ENCODE data around the gene KDM7A.
"Not testable (repeated sequence)": the region's sequence is repeated elsewhere in the genome, so short reads cannot be mapped to it uniquely, and the experiment has no call there.

The KDM7A gene, protein sequence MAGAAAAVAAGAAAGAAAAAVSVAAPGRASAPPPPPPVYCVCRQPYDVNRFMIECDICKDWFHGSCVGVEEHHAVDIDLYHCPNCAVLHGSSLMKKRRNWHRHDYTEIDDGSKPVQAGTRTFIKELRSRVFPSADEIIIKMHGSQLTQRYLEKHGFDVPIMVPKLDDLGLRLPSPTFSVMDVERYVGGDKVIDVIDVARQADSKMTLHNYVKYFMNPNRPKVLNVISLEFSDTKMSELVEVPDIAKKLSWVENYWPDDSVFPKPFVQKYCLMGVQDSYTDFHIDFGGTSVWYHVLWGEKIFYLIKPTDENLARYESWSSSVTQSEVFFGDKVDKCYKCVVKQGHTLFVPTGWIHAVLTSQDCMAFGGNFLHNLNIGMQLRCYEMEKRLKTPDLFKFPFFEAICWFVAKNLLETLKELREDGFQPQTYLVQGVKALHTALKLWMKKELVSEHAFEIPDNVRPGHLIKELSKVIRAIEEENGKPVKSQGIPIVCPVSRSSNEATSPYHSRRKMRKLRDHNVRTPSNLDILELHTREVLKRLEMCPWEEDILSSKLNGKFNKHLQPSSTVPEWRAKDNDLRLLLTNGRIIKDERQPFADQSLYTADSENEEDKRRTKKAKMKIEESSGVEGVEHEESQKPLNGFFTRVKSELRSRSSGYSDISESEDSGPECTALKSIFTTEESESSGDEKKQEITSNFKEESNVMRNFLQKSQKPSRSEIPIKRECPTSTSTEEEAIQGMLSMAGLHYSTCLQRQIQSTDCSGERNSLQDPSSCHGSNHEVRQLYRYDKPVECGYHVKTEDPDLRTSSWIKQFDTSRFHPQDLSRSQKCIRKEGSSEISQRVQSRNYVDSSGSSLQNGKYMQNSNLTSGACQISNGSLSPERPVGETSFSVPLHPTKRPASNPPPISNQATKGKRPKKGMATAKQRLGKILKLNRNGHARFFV
- 274 to 367 reads per million in 2 donors for total RNA-seq

DNA sequence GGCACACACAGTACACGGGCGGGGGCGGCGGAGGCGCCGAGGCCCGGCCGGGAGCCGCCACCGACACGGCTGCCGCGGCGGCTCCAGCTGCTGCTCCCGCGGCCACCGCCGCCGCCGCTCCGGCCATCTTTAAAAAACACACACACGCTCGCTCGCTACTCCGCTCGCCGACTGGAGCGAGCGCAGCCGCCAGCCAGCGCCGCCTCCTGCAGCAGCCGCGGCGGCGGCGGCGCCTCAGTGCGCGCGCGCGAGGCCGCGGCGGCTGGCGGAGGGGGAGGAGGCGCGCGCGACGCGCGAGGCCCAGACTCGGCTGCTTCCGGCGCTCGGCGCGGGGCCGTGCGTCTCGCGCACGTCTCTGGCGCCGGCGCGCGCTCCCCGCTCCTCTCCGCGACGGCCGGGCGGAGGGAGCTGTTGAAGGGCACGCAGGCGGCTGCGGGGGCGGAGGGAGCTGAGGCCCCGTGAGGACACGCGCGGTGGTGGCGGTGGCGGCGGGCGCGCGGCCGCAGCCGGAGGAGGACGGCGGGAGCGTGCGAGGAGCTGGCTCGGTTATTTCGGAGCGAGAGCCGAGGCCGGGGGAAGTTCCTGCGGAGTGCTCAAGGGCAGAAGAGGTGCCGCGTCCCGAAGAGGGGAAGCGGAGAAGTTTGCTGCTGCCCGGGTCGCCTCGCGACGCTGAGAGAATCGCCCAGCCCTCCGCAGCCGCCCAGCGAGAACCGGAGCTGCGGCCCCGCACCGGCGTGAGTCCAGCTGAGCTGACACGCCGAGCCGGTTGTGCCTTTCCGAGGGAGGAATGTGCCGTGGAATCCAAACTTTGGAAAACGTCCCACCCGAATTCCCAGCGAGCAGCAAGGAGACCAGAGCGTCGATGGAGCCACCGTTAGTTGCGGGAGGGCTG lies at the start of gene KDM7A:
TSS of gene KDM7A (minus strand) at position 173 of the 892 bp plus-strand sequence. CDS start at position 127, 46 bp downstream.
- peak; percentile 89 for DNase-seq

DNA sequence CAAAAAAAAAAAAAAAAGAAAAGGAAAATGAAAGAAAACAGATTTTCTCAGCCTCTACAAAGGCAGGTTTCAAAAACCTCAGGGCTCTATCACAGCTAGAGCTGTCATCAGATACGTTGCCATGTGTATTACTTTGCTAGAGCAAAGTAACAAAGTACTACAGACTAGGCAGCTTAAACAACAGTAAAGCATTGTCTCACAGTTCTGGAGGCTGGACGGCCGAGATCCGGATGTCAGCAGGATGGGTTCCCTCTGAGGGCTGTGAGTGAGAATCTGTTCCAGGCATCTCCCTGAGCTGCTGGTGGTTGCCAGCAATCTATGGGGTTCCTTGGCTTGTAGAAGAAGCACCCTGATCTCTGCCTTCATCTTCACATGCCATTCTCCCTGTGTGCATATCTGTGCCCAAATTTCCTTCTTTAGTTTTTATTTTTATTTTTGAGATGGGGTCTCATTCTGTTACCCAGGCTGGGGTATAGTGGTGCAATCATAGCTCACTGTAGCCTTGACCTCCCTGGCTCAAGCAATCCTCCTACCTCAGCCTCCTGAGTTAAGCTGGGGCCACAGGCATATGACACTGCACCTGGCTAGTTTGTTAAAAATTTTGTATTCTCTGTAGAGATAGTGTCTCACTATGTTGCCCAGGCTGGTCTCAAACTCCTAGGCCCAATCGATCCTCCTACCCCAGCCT lies 48.9 kb upstream of the KDM7A start:
- no peak for DNase-seq

DNA sequence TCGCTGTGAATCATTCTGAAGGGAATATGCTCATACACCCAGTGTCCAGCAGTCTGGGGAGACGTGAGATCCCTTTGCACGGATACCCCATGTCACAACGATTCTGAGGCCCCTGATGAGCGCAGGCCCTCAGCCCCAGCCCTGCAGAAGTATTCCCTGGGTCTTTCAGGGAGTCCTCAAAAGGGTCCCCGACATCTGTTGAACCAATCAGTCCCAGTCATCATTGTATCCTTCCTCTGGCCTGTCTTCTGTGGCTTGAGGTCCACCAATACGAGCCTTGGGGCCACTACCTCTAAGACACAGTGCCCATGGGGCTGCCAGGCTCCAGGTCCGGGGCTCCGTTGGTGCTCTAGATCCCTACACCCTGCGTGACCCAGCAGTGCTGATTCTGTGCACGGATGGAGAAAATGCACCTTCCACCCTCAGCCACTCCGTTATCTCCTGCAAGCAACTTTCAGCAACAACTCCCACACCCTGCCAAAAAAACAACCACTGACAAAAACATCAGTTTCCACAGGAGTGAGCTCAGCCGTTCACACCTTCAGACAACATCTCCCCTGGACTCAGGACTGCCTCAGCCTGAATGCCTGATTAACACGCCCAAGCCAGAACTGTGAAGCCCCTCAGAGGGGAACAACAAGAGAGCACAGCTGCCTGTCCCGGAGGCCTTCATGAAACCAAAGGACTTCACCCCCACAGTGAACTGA lies 46.9 kb upstream of the KDM7A start:
- DNase-seq, result no peak

DNA sequence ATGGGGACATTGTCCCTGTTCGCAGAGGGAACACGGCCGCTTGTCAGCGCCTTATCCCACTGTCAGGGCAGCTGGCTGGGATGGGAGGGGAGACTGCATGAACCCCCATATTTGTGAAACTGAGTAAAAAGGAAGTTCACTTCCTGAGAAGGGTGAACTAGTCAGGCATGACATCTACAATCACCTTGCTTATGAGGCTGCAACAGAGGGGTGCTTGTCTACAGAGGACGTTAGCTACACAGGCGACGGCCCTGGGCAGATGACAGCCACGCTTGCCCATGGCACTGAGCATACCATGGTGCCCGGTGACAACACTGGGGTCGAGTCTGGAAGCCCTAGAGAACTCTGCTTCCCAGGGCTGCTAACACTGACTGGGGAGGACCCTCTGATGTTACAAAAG lies 46.0 kb upstream of the KDM7A start:
- DNase-seq, result no peak

DNA sequence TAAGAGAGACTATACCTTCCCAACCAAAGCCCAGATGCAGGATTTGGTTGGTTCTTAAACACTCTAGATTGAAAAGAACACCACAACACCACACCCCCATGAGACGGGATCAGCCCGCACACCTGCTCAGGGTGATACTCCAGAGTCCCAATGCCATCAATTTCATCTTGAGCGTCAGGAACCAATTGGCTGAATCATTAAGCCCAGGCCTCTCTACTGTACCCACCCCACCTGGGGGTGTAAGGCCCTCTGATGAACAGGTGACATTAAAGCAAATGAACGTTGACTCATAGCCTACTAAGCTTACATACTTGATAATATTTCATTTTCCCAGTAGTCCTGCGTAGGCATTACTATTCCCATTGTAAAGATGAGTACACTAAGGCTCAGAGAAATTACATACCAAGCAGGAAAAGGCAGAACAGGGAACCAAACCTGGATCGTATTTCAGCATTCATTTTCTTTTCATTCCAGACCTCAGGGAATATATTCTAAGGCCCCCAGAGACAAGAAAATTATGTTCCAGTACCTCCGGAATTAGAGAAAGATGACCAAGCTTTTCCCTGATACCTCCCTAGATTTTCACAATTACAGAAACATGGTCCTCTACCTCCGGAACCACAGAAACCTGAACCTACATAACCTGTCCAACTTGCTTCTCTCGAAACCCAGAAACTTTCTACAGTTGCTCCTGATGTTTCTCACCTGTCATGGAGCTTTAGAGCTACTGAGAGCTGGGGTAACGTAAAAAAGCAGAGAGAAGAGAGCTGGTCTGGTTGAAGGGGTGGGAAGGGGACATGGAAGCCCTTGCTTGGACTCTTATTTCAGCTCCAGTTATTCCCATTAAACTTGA lies 43.1 kb upstream of the KDM7A start:
- no peak for DNase-seq

DNA sequence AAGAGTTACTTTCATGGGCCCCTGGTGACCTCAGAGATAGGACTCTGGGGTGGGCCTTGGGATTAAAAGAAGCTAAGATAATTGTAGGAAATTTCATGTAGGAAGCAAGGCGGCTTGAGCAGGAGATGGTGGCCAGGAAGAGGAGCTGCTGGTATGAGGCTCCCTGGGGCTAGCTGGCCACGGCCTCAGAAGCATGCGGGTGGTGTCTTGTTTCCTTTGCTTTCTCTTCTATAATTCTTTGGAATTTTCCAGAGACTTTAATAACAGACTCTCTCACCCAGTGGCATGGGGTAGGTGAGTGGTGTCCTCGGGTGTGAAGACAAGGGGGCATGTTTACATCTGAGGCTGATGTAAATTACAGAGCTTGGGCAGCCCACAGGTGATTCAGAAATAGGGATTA lies 41.9 kb upstream of the KDM7A start:
- DNase-seq, result no peak

DNA sequence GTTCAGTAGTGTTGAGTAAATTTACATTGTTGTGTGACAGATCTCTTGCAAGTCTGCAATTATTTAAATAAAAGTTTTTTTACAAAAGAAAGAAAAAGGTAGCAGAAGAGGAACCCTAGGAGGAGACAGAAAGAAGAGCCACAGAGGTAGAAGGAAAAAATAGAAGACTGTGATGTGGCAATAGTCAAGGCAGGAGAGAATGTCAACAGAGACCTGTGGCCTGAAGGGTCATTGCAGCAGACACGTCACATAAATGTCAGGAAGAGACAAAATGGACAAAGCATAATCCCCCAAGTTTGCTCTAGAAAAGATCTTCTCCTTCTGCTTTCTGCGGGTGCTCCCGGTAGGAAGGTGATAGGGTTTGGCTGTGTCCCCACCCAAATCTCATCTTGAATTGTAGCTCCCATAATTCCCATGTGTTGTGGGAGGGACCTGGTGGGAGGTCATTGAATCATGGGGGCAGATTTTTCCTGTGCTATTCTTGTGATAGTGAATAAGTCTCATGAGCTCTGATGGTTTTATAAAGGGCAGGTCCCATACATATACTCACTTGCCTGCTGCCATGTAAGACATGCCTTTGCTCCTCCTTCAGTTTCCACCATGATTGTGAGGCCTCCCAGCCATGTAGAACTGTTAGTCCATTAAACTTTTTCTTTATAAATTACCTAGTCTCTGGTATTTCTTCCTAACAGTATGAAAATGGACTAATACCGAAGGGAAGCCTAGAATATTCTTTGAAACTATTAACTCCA lies 41.1 kb upstream of the KDM7A start:
- no peak for DNase-seq

DNA sequence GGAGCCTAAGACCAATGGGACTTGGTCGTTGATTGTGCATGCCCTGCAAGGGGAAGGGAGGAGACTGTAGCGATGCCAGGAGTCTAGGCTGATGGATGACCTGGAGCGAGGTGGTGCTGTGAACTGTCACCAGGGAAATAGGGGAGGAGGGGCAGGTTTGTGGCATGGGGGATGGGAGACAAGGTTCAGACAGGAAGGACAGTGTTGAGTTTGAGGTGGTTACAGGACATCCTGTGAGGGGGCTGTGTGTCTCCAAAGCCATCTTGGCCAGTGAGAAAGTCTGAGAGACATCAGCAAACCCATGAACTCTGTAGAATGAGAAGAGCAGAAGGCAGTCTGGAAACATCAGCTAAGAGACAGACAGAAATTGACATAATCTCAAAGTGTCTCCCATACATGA lies 38.5 kb upstream of the KDM7A start:
- no peak for DNase-seq

DNA sequence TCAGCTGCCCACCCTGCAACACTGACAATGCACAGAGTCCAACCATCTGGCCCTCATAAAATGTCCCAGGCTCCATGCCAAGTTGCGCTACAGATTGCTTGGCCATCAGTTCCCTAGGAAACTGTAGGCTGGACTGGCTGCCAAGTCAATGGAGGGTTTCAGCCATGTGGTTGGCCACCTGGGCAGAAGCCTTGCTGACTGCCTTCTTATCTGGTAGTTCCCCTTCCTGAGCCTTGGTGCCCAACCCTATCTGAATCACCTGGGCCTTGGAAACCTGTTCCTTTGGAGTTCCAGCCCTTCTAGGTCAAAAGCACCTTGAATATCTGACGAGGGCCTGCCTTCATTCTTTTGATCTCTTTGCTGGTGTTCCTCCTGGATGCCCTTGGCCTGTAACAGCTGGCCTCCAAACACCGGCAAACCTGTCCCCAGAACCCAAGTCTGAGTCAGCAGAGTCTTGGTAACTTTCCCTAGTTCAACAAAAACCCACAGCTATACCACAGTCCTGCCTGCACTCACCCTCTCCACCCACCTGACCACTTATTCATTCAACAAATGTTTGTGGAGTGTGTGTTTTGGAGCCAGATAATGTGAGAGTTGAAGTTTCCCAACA lies 37.4 kb upstream of the KDM7A start:
- DNase-seq, result no peak

DNA sequence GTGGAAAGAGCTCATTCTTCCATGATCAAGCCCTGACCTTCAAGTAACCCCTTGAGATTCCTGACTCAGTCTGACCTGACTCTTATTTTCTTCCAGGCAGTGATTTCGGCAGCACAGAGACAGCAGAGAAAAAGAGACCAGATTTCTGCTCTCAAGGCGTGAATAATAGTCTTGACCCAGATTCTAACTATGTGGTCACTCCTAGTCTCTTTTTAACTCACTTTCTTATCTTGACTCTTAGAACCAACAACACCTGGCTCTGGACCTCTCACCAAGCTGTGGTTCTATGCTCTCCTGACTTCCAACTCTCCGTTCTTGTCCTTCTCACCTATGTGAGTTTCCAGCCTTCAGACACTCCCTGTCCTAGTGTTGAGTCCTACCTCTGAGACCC lies 36.9 kb upstream of the KDM7A start:
- no peak for DNase-seq

DNA sequence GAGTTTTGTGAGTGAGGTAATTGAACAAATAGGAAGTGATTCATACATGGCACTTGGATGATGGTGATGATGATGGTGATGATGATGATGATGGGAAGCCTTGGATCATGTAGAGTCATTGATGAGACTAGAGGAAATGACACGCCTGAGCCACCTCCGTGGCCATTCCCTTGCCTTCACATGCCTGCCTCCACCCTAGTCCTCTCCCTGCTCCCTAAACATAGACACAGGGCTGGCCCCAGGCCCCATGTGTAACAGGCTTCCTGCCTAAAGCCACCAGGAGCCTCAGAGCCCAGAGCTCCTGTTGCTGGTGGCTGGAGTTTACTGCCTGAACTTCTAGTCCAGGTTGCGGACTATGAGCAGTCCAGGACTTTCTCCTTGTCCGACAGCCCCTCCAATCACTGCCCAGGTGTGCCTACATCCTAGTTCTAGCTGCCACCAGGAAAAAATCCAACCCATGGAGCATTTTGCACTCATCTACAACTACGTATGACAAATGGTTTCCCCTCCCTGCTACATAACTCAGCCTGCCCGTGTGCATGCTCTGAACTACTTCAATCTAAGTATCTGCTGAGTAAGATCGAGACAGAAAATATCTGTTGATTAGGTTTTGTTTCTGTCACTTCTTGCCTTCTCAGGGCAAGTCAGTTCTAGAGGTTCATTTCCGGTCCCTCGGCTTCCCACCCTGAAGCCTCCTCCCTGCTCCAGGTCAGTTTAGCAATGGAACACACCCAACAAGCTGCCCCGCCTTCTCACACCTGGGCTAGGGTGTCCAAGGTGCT lies 35.5 kb upstream of the KDM7A start:
- no peak for DNase-seq

DNA sequence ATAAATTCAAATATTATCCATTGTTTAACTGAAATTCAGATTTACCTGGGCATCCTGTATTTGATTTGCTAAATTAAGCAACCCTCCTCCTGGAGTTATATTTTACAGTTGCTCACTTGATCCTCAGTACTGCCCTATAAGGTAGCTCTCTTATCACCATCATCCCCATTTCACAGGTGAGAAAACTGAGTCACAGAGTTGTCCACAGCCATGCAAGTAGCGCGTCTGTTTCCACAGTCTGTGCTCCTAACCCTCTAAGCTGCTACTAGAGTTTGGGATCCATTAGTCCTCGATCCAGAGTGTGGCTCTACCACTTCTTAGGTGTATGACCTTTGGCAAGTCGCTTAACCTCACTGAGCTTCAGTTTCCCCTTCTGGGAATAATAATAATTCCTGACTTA lies 34.9 kb upstream of the KDM7A start:
- no peak for DNase-seq

DNA sequence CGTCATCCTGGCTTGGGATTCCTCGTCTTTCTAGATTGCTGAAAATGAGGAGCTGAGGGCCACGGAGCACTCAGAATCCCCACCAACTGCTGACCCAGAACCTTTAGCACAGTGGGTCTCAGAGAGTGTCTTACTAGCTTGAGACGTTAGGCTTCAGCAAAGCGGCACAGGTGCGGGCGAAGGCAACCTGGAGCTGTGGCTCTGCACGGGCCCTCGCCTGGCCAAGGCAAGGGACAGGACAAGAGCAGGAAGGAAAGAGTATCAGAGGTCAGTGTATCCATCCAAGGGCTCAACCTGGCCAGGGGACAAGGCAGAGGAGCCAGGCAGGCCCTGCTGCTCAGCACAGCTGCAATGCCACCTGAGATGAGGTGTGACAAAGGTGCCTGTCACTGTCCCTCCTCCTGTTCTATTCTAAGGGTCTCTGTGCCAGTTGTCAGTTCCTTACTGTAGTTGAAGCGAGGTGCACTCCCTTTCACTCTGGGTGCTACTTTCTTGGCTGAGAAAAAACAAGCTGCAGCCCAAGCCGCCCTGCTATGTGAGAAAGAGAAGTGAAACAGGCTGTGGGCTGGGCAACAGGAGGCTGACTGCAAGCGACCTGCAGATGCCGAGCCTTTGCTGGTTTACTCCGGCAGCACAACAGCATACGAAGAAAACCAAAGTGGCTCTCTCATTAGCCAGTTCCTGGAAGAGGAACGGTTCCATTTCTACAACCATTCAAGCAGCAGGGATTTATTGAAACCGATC lies 33.3 kb upstream of the KDM7A start:
- no peak for DNase-seq

DNA sequence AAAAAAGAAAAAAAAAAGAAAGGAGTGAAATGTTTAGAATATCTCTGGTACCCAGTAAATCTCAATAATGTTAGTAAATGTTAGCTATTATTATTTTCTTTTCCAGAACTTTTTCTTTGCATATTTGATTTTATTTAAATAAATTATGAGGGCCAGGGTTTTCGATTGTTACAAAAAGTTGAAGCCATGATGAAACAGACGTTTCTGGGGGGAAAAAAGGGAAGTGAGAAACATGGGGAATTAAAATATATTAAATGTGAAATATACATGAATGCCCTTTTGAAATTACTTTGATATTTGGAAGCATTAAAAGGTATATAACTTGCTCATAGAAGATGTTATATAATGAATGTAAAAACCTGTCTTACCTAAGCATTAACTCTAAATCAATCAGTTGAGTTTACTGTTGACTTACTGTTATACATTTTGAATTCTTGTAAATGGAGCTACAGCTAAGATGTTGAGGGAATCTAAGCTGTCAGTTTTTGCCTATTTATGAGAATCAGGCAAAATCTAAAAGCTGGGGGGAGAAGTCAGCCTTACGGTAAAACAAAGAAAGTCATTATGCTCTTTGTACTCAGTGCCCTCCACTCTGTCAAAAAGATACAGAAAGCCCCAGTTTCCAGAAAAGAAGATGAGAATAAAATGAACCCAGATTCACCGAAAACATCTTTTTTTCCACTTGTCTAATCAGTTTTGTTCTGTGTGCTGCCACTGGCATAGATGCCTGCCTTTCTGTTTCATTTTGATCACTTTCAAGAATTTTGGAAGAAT lies 30.0 kb upstream of the KDM7A start:
- no peak for DNase-seq

DNA sequence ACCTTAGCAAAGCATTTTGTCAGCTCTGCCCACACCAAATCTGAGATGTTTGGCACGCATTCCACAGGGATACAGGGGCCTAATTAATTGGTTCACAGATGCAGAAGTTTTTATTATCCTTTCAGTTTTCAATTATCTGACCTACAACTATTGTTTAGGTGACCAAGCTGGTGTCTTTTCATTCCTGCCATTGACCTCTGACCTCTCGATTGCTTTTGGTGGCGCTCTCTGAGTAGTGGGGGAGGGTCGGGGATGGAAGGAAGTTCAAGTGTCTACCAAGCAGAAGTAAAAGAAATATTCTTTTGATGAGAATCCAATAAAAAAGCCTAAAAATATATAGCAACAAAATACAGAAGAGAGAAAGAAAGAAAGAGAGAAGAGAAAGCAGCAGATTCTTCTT lies 28.8 kb upstream of the KDM7A start:
- no peak for DNase-seq

DNA sequence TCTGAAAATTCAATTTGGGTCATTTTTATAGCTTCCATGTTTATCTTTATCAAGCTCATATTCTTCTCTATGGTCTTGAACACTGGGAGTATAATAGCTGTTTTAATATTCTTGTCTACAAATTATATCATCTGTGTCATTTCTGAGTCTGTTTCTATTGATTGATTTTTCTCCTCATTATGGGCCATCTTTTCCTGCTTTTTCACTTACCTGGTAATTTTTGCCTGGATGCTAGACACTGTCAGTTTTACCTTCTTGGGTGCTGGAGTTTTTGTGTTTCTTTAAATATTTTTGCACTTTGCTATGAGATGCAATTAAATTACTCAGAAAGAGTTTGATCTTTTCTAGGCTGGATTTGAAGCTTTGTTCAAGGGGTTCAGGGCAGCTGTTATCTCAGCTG lies 26.8 kb upstream of the KDM7A start:
- DNase-seq, result no peak

DNA sequence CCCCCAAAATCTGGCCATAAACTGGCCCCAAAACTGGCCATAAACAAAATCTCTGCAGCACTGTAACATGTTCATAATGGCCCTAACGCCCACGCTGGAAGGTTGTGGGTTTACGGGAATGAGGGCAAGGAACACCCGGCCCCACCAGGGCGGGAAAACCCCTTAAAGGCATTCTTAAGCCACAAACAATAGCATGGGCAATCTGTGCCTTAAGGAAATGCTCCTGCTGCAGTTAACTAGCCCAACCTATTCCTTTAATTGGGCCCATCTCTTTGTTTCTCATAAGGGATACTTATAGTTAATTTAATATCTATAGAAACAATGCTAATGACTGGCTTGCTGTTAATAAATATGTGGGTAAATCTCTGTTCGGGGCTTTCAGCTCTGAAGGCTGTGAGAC lies 26.2 kb upstream of the KDM7A start:
- not testable (repeated sequence) for DNase-seq
